Activated T-helper 1 cell treated with Interleukin-2 at 50 U/mL for 16 hours (primary cell): ENCODE results near the gene PRICKLE2.

Experiments
- DNase-seq: peaks from one replicate; pipeline ENCODE4 v3.0.0-alpha.2; 2020; ENCODE audit warnings: low read depth

The PRICKLE2 gene

GRCh38 chr3:64253689-64254088 lies 28.4 kb upstream of the PRICKLE2 start:
- DNase-seq = no peak

- no peak for DNase-seq
Measured at GRCh38 chr3:64251019-64251418, 25.8 kb upstream of the PRICKLE2 start.

GRCh38 chr3:64247991-64248646 lies 22.9 kb upstream of the PRICKLE2 start:
- no peak for DNase-seq

GRCh38 chr3:64244011-64244942 lies 19.0 kb upstream of the PRICKLE2 start:
- no peak for DNase-seq

- no peak for DNase-seq
Measured at GRCh38 chr3:64242435-64242834, 17.2 kb upstream of the PRICKLE2 start.

GRCh38 chr3:64240959-64241358 lies 15.7 kb upstream of the PRICKLE2 start:
- DNase-seq = no peak

GRCh38 chr3:64240396-64240795 lies 15.1 kb upstream of the PRICKLE2 start:
- no peak for DNase-seq

GRCh38 chr3:64239841-64240240 lies 14.6 kb upstream of the PRICKLE2 start:
- DNase-seq = no peak

- DNase-seq = no peak
Measured at GRCh38 chr3:64238971-64239667, 13.9 kb upstream of the PRICKLE2 start.

- no peak for DNase-seq
Measured at GRCh38 chr3:64237083-64237482, 11.8 kb upstream of the PRICKLE2 start.

GRCh38 chr3:64235605-64236004 lies 10.3 kb upstream of the PRICKLE2 start:
- no peak for DNase-seq

- no peak for DNase-seq
Measured at GRCh38 chr3:64234571-64234970, 9.3 kb upstream of the PRICKLE2 start.

- no peak for DNase-seq
Measured at GRCh38 chr3:64232821-64233220, 7.6 kb upstream of the PRICKLE2 start.

- no peak for DNase-seq
Measured at GRCh38 chr3:64229903-64230302, 4.6 kb upstream of the PRICKLE2 start.

GRCh38 chr3:64228110-64228509 lies 2.8 kb upstream of the PRICKLE2 start:
- no peak for DNase-seq

- no peak for DNase-seq
Measured at GRCh38 chr3:64226730-64227129, 1.5 kb upstream of the PRICKLE2 start.

- DNase-seq = no peak
Measured at GRCh38 chr3:64225695-64226499, 631 bp upstream of the PRICKLE2 start.

GRCh38 chr3:64223791-64224745 lies 1.2 kb downstream of the PRICKLE2 start:
- no peak for DNase-seq

GRCh38 chr3:64222501-64223111 lies 2.7 kb downstream of the PRICKLE2 start:
- no peak for DNase-seq

- no peak for DNase-seq
Measured at GRCh38 chr3:64221571-64222257, 3.6 kb downstream of the PRICKLE2 start.
